GM18519 (cell line): ENCODE measurements around the gene TMSB4X.
"Not testable (repeated sequence)": the region's sequence is repeated elsewhere in the genome, so short reads cannot be mapped to it uniquely, and the experiment has no call there.

Source experiments
- ATAC-seq: cut with Tn5 transposase; IDR thresholded peaks from one replicate; pipeline ENCODE4 v1.9.1; 2021; ENCODE audit warnings: mild to moderate bottlenecking, moderate library complexity; ENCODE audit not compliant: unreplicated experiment, low FRiP score

The TMSB4X gene

DNA sequence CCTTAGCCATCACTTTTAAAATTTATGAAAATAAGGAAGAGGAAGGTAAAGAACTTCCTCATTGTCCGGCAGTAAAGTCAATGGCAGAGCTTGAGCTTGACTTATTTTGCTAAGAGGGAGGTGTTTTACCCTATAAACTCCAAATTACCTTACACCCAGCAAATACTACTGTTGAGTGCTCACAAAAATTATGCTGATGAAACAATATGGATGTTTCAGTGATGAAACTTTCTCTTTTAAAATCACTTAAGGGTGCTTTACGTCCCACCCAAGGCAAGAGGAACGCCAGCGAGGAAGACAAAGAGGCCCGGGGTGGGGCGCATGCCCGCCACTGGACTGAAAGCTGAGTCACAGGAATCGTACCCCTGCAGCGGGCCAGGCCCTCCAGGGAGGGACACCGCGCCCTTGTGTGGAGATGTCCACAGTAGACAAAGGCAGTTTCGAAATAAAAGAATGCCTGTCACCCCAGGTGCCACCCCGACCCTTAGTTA is 560 bp upstream of the TMSB4X start:
- no peak for ATAC-seq

- ATAC-seq: no peak
Measured at GRCh38 chrX:12975670-12975965, 708 bp downstream of the TMSB4X start.

DNA sequence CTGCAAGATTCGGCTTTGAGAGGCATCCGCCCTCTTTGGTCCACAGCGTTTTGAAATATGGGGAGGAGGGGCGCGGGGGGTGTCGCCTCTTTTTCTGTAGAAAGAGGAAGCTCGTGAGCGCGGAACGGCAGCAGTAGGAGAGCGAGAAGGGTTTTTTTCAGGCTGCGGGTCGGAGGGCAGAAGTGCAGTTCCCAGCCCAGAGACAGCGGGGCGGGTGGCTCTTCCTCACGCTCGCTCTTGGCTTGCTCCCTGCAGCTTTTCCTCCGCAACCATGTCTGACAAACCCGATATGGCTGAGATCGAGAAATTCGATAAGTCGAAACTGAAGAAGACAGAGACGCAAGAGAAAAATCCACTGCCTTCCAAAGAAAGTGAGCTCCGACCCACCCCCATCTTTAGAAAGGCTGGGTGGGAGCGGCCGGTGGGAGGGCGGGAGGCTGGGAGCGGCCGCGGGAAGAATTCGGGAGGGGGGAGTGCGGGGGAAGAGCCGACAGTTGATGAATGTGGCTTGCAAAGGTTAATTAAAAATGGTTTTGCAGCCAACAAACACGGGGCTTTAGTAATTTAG is 1.2 kb downstream of the TMSB4X start:
- ATAC-seq: no peak

DNA sequence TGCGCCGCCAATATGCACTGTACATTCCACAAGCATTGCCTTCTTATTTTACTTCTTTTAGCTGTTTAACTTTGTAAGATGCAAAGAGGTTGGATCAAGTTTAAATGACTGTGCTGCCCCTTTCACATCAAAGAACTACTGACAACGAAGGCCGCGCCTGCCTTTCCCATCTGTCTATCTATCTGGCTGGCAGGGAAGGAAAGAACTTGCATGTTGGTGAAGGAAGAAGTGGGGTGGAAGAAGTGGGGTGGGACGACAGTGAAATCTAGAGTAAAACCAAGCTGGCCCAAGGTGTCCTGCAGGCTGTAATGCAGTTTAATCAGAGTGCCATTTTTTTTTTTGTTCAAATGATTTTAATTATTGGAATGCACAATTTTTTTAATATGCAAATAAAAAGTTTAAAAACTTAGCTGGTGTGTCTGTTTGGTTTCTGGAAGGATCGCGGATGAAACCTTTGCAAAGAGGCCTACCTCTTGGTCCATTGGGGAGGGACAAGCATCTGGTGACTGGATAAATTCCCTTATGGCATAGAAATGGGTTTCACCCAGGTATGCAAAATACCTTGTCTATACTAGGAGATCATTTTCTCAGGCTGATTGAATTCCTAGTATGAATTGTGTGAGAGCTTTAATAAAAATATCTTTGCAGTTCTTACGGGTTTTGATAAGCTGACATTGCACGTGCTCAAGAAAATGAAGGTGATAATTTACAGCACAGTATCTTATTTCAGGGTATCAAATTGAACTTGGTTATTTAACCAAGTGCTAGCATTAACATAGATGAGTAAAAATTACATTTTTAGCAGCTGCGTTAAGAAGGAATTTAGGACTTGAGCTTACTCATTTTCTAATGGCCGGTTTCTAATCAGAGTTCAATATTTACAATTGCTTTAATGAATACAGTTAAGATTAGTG is 2.2 kb downstream of the TMSB4X start:
- peak; percentile 0 for ATAC-seq

- peak; percentile 12 for ATAC-seq
Measured at GRCh38 chrX:12977761-12978204, 2.9 kb downstream of the TMSB4X start.

DNA sequence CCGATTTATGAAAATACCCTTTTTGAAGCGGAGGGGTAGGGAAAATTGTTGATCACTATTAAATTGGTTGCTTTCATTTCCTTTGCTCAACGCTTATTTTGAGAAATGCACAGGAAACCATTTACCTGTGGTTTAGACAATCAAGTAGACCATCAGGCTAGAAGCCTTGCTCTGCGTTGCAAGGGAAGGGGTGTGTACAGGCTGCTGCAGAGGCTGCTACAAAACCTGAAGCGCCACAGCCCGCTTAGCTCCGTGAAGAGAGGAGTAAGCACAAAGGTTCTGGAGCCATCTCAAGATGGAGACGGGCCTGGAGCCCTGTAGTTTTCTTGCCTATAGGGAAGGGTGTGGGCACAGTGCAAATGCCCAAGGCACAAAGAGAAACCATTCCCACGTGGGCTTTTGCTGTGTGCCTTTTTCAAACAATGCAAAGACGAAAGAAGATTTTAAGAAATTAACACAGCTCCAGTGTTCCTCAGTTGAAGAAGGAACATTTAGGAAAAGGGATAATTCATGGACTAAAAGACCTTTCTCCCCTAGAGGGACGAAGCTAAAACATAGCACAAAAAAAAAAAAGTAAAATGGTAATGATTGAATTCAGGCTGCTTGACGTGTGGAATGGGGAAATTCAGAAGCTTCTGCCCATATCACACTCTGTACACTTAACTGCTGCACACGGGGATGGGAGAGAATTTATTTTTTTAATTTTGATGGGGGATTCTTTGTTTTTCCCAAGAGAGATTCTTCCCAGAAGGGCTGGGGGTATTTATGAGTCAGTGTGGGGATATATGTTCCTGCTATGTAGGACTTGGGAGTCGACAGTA is 3.5 kb downstream of the TMSB4X start:
- ATAC-seq: peak; percentile 37

DNA sequence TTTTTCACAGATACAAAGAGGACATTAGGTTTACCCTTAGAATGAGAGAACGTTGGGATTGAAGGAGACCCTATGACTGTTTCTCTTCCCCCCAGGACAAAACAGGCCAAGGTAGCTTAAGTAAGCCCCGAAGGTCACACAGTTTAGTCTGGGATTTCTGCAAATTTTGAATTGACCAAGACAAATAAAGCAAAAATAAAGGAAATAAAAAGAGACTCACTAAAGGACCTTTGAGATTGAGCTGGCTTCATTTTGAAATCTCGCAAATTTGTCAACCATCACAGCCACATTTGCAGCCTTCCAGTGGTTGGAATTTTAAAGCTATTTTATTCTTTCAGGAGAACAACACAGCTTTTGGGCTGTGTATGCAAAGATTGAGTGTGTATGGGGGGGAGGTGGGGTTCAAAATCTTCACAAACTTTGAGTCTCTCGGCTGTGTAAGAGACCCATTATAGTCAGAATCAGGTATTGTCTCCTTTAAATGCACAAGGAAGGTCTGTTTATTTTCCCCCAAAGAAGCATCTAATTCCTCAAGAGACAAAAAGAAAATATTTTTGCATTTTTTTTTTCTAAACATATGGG is 4.2 kb downstream of the TMSB4X start:
- ATAC-seq: no peak

DNA sequence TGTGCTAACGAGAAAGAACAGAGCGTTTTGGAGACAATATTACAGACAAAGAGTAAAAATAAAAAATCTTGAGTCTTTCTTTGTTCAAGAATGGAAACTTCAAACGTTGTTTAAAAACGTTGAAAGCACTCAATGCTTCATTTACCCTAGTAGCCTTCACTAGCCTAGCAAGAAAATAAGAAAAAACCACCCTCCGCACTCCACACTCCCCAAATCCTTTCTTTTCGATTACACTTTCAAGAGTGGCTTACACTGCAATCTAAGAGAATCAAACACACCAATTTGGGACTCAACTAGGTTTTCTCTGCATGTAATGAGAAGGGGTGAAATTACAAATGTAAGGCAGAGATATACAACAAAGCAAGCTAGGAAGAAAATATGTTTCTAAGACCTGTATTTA is 4.7 kb downstream of the TMSB4X start:
- no peak for ATAC-seq

- ATAC-seq: not testable (repeated sequence)
Measured at GRCh38 chrX:12980039-12980438, 5.1 kb downstream of the TMSB4X start.

GRCh38 chrX:12981880-12982279 is 7.0 kb downstream of the TMSB4X start:
- ATAC-seq: no peak

DNA sequence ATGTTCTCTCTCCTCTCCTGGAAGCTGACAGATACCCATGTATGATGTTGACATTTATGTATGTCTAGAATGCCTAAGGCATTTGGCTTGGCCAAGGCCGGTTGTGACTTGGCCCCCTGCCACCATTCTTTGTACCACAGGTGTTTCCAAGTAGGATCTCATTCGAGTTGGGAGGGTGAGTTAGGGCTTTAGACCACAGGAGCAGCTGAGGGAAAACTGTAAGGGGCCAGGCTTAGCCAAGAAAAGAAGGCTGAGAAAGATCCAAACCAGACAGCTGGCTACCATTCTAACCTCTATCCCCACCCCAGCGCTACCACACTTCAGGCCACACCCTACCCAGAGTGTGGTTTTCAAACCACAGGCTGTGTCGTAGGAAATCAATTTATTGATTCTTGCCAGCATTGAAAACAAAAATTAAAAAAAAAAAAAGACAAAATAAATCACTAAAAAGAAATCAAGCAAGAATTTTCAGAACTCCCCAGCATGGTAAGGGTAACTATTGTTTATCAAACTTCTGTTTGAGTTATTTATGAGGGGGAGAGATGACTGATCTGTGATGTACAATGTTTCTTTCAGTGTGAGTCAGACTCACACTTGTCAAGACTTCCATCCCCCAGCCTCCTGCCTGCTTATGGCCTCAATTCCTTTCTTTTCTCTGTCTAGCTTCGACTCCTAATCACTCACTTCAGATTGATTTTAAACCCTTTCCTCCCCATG is 9.9 kb downstream of the TMSB4X start:
- peak; percentile 59 for ATAC-seq

- ATAC-seq: no peak
Measured at GRCh38 chrX:12985331-12985730, 10.4 kb downstream of the TMSB4X start.

DNA sequence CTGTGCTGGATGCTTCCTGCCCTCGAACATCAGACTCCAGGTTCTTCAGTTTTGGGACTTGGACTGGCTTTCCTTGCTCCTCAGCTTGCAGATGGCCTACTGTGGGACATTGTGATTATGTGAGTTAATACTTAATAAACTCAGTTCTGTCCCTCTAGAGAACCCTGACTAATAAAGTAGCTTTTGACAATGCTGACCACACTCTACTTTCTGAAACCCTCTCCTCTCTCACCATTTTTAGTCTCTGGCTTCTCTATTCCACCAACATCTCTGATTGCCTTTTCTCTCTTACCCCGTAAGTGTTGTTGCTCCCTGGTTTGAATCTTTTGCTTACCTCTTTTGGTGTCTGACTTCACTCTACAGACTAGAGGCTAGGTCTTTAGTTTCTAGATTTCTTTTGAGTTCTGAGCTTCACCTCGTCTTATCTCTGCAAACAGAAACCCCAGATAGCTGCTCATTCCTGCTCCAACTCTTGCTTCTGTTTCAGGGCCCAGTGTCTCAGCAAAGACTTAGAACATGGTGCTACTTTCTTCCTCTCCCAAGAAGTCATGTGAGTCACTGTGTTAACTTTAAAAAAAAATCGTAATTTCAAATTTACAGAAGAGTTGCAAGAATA is 11.4 kb downstream of the TMSB4X start:
- ATAC-seq: no peak

GRCh38 chrX:12986886-12987285 is 12.0 kb downstream of the TMSB4X start:
- ATAC-seq: no peak

- no peak for ATAC-seq
Measured at GRCh38 chrX:12987340-12987739, 12.4 kb downstream of the TMSB4X start.

DNA sequence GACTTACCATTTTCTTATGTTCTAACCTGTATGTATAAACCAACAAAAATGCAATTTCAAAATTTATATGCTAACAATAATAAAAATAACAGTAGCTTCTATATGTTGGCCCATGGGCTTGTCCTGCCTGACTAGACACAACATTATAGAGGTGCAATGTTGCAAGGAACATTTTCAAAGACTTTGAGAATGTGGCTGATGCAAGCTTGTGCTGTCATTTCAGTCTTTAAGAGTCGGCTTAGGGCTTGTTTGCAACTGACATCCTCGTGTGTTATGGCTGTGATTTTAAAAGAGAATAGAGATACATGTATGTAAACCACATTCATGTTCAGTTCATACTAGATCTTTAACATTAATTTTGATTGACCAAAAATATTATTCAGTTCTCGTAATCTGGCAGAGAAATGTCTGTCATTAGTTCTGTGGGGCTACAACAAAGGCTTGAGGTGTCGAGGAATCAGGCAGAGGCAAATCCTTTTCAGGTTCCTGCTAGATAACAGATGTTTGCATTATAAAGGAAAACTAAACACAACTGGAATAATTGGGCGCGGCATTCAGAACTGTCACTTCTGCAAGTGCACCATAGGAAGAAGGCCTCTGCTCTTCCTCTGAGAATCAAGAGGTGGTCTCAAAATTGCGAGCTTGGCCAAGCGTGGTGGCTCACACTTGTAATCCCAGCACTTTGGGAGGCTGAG is 13.1 kb downstream of the TMSB4X start:
- no peak for ATAC-seq

GRCh38 chrX:12988797-12989196 is 13.9 kb downstream of the TMSB4X start:
- ATAC-seq: no peak

DNA sequence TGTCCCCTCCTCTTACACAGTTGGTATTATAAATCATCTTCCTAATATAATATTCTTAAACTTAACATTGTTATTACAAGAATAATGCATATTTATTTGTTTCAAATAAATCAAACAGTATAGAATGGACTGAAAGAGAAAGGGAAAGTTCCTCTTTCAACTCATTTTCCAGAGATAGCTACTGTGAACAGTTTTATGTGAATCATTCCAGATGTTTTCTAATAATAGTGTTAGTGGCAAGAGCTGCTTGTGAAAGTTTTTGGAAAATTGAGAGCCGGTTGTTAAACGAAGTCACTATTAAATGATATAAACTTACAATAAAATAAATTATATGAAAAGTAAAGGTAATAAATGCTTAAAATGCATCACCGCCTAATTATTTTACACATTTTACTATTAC is 14.6 kb downstream of the TMSB4X start:
- no peak for ATAC-seq

GRCh38 chrX:12991575-12991974 is 16.7 kb downstream of the TMSB4X start:
- ATAC-seq: no peak
